ENCODE data around the gene SCAP.
"Not testable (repeated sequence)": the region's sequence is repeated elsewhere in the genome, so short reads cannot be mapped to it uniquely, and the experiment has no call there.

- TF ChIP-seq EZH2 (IDR thresholded peaks at IDR 0.05; ENCODE audit: borderline replicate concordance, low read depth, low read length, severe bottlenecking); CTCF (IDR thresholded peaks at IDR 0.05; ENCODE audit: borderline replicate concordance, extremely low read depth, low read length, poor library complexity, severe bottlenecking): not testable (repeated sequence)
These were observed 4.5 kb upstream of the SCAP start for GRCh38 chr3:47480267-47480666.

Measured in DND-41 (cell line).